CD4-positive, alpha-beta T cell treated with Interleukin-1 beta for 1 hour (primary cell): ENCODE results near the gene PDXDC1.
"Not testable (repeated sequence)": the region's sequence is repeated elsewhere in the genome, so short reads cannot be mapped to it uniquely, and the experiment has no call there.

Experiments
- DNase-seq, 2 donors: peaks; one replicate each; pipeline ENCODE4 v3.0.0-alpha.2; 2020 to 2022

Gene PDXDC1

DNA sequence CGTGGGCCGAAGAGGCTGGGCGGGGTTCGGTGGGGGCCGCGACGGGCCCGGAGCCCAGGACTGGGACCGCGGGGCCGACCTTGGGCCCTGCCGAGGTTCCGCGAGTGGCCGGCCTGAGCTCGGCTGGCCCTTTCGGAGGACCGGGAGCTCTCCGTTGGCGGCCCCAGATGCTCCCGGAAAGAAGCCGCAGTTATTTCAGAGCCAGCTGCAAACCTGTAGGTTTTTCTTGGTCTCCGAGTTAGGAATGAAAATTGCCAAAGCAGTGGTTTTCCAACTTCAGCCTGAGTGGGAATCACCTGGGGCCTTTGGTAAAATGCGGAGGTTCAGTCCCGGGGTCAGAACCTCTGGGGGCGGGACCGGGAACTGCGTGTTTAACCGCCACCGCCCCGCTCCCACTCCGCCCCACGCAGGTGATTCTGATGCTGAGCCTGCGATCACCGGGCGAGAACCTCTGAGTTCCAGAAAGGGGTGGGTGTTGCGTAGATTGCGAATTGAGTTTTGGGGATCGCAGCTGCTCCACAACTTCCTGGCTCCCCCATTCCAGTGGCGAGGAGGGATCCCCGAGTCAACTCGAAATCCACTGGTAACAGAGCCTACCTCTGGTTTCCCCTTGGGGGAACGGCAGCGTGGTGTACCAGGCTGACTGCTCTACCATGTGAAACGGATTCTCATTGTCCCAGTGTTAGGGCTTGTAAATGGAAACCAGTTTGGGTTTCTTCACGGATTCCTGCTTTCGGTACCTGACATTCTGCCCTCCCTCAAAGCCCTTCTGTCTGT is 780 bp downstream of the PDXDC1 start:
- DNase-seq, result peak; percentile 34 to 73

DNA sequence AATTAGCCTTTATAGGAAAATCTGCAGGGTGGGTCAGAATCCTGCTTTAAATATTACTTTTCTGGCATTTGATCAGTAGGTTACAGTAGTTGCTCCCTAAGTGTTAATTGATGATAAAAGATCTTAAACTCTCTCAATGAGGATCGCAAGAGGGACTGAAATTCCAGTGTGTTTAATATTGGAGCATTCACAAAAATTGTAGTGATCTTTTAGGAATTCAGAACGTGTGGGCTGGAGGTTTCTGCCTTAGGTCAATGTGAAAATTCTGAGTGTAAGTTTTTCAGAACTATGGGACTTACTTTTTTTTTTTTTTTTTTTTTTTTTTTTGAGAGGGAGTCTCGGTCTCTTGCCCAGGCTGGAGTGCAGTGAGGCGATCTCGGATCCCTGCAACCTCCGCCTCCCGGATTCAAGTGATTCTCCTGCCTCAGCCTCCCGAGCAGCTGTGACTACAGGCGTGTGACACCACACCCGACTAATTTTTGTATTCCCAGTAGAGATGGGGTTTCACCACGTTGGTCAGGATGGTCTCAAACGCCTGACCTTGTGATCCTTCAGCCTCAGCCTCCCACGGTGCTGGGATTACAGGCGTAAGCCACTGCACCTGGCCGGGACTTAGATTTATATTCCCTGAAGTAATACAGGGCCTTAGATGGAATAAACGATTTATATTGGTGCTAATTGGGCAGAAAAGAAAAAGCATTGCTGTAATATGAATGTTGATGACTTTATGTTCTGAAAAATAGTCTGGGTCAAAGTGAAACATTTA is 2.3 kb downstream of the PDXDC1 start:
- not testable (repeated sequence) for DNase-seq

DNA sequence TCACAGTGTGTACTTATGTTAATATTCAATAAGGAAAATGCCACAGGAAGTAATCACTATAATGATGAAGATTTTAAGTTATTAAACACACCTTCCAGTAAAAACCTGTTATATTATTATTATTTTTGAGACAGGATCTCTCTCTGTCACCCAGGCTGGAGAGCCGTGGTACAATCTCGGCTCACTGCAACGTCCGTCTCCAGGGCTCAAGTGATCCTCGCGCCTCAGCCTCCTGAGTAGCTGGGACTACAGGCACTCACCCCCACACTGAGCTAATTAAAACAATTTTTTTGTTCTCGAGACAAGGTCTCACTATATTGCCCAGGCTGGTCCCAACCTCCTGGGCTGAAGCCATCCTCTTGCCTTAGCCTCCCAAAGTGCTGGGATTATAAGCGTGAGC is 3.5 kb downstream of the PDXDC1 start:
- DNase-seq, result not testable (repeated sequence)

DNA sequence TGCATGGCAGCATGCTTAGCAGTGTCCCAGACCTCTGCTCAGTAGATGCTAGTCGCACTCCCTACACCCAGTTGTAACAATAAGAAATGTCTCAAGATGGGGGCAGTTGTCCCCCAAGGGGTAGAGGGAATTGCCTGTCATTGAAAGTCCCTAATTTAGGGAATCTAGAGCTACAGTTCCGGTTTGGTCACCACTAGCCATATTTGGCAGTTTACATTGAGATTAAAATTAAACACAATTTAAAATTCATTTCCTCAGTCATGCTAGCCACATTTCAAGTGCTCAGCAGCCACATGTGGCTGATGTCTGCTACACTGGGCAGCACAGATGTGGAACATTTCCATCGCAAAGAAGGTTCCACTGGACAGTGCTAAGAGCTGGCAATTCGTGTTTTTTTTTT is 4.1 kb downstream of the PDXDC1 start:
- not testable (repeated sequence) for DNase-seq

- DNase-seq, result not testable (repeated sequence)
These were observed 6.4 kb downstream of the PDXDC1 start for GRCh38 chr16:14981234-14981633.

DNA sequence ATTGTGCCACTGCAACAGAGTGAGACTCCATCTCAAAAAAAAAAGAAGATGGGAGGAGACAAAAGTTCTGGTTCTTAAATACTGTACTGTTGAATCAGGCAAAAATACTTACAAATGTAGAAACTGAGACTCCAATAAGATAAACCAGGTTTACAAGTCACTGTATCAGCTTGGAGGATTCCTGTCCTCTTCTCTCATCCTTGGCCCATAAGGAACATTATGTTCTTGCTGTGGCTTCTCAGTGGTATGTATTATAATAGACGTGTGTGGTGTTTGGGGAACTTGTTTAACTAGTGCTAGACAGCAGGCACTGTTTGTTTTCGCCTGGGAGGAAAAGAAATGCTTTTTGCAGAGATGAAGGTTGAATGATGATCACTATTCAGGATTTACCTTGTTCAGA is 7.7 kb downstream of the PDXDC1 start:
- not testable (repeated sequence) for DNase-seq

DNA sequence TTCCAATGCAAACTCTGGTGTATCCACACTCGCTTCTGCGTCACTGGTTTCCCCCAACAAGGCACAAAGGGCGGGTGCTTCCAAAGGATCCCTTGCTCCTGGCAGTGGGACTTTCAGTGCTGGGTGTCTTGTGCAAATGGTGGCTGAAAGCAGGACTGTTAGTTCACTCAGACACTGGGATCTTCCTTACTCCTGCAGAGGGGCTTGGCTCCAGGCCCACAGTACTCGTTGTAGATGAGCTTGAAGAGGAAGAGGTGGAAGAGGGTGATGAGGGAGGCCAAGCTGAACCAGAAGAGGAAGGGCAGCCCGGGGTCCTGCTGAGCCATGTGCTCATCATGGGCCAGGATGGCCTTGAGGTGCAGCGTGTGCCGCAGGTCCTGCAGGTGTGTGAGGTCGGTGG is 13.3 kb downstream of the PDXDC1 start:
- DNase-seq, result not testable (repeated sequence)

GRCh38 chr16:14988661-14989191 is 13.9 kb downstream of the PDXDC1 start:
- peak in 1 of 2 donors; percentile 7 for DNase-seq

DNA sequence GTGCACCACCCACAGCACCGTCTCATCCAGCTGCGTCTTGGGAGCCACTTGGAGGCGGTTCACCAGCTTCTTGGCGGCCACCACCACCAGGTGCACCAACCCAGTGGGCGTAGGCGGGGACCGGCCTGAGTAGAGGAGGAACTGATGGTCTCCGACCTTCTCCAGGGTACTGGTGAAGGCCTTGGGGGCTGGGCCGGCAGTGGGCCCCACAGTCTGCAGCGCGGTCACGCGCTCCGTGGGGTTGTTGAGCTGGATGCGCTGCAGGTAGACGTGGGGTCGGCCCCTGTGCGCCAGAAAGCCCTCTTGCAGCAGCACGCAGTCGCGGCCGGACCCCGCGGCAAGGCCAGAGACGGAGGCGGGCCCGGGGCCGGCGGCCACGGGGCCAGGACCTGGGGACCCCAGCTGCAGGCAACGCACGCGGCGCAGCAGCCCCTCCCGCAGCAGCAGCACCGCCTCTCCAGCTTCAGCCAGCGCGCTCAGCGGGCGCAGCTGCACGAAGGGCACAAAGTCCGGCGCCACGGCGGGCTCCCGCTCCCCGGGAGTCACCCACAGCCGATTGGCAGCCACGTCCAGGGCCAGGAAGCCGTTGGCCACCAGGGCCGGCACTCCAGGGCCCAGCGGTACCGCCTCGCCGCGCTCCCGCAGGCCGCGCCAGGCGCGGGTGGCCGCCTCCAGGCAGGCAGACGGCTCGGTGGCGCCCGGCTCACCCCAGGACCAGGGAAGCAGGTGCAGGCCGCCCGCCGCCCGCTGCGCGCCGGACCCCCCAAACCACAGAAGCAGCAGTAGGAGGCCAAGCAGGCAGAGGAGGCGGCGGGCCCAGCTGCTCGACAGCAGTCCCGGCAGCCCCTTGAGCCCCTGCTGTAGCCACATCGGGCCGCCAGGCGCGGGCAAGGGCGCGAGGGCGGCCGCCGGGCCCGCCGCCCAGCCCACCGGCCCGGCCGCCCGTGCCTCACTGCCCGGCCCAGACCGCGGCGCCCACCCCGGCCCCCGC is 14.8 kb downstream of the PDXDC1 start:
- not testable (repeated sequence) for DNase-seq

DNA sequence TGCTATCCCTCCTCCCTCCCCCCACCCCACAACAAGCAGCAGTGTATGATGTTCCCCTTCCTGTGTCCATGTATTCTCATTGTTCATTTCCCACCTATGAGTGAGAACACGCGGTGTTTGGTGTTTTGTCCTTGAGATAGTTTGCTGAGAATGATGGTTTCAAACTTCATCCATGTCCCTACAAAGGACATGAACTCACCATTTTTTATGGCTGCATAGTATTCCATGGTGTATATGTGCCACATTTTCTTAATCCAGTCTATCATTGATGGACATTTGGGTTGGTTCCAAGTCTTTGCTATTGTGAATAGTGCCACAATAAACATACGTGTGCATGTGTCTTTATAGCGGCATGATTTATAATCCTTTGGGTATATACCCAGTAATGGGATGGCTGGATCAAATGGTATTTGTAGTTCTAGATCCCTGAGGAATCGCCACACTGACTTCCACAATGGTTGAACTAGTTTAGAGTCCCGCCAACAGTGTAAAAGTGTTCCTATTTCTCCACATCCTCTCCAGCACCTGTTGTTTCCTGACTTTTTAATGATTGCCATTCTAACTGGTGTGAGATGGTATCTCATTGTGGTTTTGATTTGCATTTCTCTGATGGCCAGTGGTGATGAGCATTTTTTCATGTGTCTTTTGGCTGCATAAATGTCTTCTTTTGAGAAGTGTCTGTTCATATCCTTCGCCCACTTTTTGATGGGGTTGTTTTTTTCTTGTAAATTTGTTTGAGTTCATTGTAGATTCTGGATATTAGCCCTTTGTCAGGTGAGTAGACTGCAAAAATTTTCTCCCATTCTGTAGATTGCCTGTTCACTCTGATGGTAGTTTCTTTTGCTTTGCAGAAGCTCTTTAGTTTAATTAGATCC is 18.7 kb downstream of the PDXDC1 start:
- not testable (repeated sequence) for DNase-seq

DNA sequence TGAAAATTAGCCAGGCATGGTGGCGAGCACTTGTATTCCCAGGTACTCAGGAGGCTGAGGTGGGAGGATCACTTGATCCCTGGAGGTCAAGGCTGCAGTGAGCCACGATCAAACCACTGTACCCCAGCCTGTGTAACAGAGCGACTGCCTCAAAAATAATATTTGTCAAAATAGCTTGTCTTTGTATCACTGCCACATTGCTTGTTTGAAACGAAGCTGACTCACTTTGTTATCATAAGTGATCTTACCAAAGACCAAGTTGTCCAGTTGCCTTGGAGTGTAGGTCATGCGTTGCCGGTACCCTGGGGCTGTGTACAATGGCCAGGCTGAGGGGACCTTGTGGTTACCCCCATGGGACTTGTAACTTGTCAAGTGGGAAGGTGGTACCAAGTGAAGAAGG is 21.9 kb downstream of the PDXDC1 start:
- DNase-seq, result not testable (repeated sequence)

DNA sequence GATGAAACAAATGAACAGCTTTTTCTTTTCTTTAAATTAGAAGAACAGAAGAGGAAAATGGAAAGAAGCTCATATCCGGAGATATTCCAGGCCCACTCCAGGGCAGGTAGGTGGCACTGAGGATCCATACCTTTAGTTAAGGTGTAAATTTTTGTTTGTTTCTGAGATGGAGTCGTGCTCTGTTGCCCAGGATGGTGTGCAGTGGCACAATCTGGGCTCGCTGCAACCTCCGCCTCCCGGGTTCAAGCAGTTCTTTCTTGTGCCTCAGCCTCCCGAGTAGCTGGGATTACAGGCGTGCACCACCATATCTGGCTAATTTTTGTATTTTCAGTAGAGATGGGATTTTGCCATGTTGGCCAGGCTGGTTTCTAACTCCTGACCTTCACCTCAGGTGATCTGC is 23.5 kb downstream of the PDXDC1 start:
- not testable (repeated sequence) for DNase-seq

- DNase-seq, result not testable (repeated sequence)
These were observed 25.0 kb downstream of the PDXDC1 start for GRCh38 chr16:14999845-15000244.

GRCh38 chr16:15002448-15002847 is 27.6 kb downstream of the PDXDC1 start:
- DNase-seq, result not testable (repeated sequence)

DNA sequence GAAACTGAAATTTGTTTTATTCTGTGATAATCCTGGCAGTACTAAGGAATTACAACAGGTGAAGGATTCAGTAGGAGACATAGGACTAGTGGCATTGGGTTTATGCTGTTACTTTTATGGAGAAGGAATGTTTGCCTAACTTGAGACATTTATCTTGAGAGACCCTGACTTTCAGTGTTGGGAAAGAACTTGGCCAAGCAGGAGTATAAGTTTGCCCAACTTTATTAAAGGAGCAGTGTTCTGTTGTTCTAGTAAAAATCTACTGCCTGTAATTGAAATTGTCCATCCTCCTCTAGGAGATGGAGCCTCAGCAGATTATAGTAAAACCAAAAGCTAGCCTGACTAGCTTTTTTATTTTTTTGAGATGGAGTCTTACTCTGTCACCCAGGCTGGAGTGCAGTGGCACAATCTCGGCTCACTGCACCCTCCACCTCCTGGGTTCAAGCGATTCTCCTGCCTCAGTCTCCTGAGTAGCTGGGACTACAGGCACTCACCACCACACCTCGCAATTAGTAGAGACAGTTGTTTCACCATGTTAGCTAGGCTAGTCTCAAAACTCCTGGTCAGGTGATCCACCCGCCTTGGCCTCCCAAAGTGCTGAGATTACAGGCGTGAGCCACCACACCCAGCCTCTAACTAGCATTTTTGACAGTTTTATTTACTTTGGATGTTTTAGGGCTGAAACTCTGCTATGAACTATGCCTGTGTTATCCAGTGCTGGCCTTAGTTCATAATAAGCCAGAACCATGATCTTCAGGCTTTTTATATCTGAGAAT is 30.7 kb downstream of the PDXDC1 start:
- not testable (repeated sequence) for DNase-seq

GRCh38 chr16:15008647-15009046 is 33.8 kb downstream of the PDXDC1 start:
- not testable (repeated sequence) for DNase-seq

DNA sequence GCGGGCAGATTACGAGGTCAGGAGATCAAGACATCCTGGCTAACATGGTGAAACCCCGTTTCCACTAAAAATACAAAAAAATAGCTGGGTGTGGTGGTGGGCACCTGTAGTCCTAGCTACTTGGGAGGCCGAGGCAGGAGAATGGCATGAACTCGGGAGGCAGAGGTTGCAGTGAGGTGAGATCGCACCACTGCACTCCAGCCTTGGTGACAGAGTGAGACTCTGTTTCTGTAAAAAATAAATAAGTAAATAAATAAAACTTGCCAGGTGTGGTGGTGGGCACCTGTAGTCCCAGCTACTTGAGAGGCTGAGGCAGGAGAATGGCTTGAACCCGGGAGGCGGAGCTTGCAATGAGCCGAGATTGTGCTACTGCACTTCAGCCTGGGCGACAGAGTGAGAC is 38.1 kb downstream of the PDXDC1 start:
- not testable (repeated sequence) for DNase-seq

GRCh38 chr16:15015671-15016070 is 40.8 kb downstream of the PDXDC1 start:
- DNase-seq, result not testable (repeated sequence)

- not testable (repeated sequence) for DNase-seq
These were observed 41.5 kb downstream of the PDXDC1 start for GRCh38 chr16:15016354-15016753.

- DNase-seq, result not testable (repeated sequence)
These were observed 42.2 kb downstream of the PDXDC1 start for GRCh38 chr16:15016951-15017580.
